ENCODE data around the gene UNC5C. TPM values are rescaled to one million over a fixed set of nuclear protein-coding genes. Genes with fewer than 3 reads are reported as not detected.

The UNC5C gene
- total and polyA plus RNA-seq, 10 donors: 0.43 to 15.7 (median 7.8) TPM

- Histone ChIP-seq H3K4me3 (no peak overlapping the region), H3K27ac (no peak overlapping the region), H3K36me3 (no peaks in the 10 kb centered on the region), H3K4me1 (no peaks in the 10 kb centered on the region), H3K27me3 (replicated peaks in 1 of 7) (no peaks in the 10 kb centered on the region), H3K9me3 (no peaks in the 10 kb centered on the region)
- intact Hi-C loops (cut with DNase I; ENCODE audit: low total_unique reads): no loop called here
- 65 to 89% (median 78%) methylated on average over 2 of the region's 2 CpGs for WGBS, 5 donors
- no peak for DNase-seq
- TF ChIP-seq POLR2A (IDR thresholded peaks at IDR 0.05) (no peak), CTCF (IDR thresholded peaks at IDR 0.05 in 8 of 11, conservative IDR thresholded peaks at IDR 0.05 in 3 of 11) (no peak), POLR2AphosphoS5 (IDR thresholded peaks at IDR 0.05) (no peak)
These were observed 297.2 kb downstream of the UNC5C start for GRCh38 chr4:95251568-95251967.

GRCh38 chr4:95250544-95251137 is 298.1 kb downstream of the UNC5C start:
- no peak for DNase-seq
- H3K27me3 ChIP-seq (replicated peaks in 1 of 7): no peaks in the 10 kb centered on the region
- TF ChIP-seq POLR2A (IDR thresholded peaks at IDR 0.05): no peak
- TF ChIP-seq CTCF (IDR thresholded peaks at IDR 0.05 in 8 of 11, conservative IDR thresholded peaks at IDR 0.05 in 3 of 11): no peak
- TF ChIP-seq POLR2AphosphoS5 (IDR thresholded peaks at IDR 0.05): no peak
- H3K36me3 ChIP-seq: no peaks in the 10 kb centered on the region
- 85 to 93% (median 86%) methylated on average over 7 of the region's 7 CpGs for WGBS, 5 donors
- intact Hi-C loops (cut with DNase I; ENCODE audit: low total_unique reads): no loop called here
- no peak overlapping the region for H3K4me3 ChIP-seq
- no peaks in the 10 kb centered on the region for H3K4me1 ChIP-seq
- H3K9me3 ChIP-seq: no peaks in the 10 kb centered on the region
- H3K27ac ChIP-seq: no peak overlapping the region

GRCh38 chr4:95249426-95250021 is 299.2 kb downstream of the UNC5C start:
- no peak for TF ChIP-seq CTCF (IDR thresholded peaks at IDR 0.05 in 8 of 11, conservative IDR thresholded peaks at IDR 0.05 in 3 of 11)
- Histone ChIP-seq H3K27me3 (replicated peaks in 1 of 7) (no peaks in the 10 kb centered on the region), H3K4me3 (no peak overlapping the region), H3K9me3 (no peaks in the 10 kb centered on the region), H3K36me3 (no peaks in the 10 kb centered on the region), H3K27ac (no peak overlapping the region), H3K4me1 (no peaks in the 10 kb centered on the region)
- WGBS, 5 donors: 68 to 92% (median 80%) methylated on average over 3 of the region's 3 CpGs
- no peak for DNase-seq
- intact Hi-C loops (cut with DNase I; ENCODE audit: low total_unique reads): no loop called here

GRCh38 chr4:95248720-95249425 is 299.9 kb downstream of the UNC5C start:
- no peaks in the 10 kb centered on the region for H3K36me3 ChIP-seq
- no peaks in the 10 kb centered on the region for H3K9me3 ChIP-seq
- no peak overlapping the region for H3K4me3 ChIP-seq
- 52 to 85% (median 73%) methylated on average over 1 of the region's 1 CpG for WGBS, 5 donors
- intact Hi-C loops (cut with DNase I; ENCODE audit: low total_unique reads): no loop called here
- H3K4me1 ChIP-seq: no peaks in the 10 kb centered on the region
- DNase-seq: no peak
- no peak overlapping the region for H3K27ac ChIP-seq
- no peak for TF ChIP-seq CTCF (IDR thresholded peaks at IDR 0.05 in 8 of 11, conservative IDR thresholded peaks at IDR 0.05 in 3 of 11)
- no peak for TF ChIP-seq POLR2AphosphoS5 (IDR thresholded peaks at IDR 0.05)
- TF ChIP-seq POLR2A (IDR thresholded peaks at IDR 0.05): no peak
- H3K27me3 ChIP-seq (replicated peaks in 1 of 7): no peaks in the 10 kb centered on the region

Measured in spleen (tissue), 11 donors.